Upper lobe of left lung (tissue), 4 donors: Measurements from ENCODE around the gene THSD7A.

Source experiments
- CTCF ChIP-seq, 6 experiments: fragments of 450-650 bp in 4 of 6; fragments of 200-600 bp in 2 of 6; sonication (generic) in 2 of 6; IDR thresholded peaks; one replicate each; pipeline ENCODE4 v1.5.1; 2016 to 2019; ENCODE audit warnings: antibody characterized with exemption in 6 of 6
- EP300 ChIP-seq, 4 donors: sonication (generic); formaldehyde crosslinking; IDR thresholded peaks; one replicate each; pipeline ENCODE4 v1.5.1; 2017; ENCODE audit warnings: antibody characterized with exemption in 4 of 4, control low read depth in 2 of 4

GRCh38 chr7:11485636-11486035, 346.4 kb downstream of the THSD7A start:
- TF ChIP-seq CTCF (IDR thresholded peaks at IDR 0.05) (no peak), EP300 (IDR thresholded peaks at IDR 0.05) (no peak)
